Lung (tissue), 12 donors: ENCODE data around the gene RANBP17. TPM values are rescaled to one million over a fixed set of nuclear protein-coding genes. Genes with fewer than 3 reads are reported as not detected.

Experiments
- ATAC-seq: fragments of 200-7000 bp; cut with Tn5 transposase; one replicate; pipeline ENCODE4 v1.9.1; 2020; ENCODE audit warnings: moderate number of reproducible peaks; ENCODE audit not compliant: insufficient read depth, low FRiP score
- DNase-seq, 3 donors: peaks; one replicate each; pipeline ENCODE4 v3.0.0-alpha.2; 2013 to 2017
- H3K27ac ChIP-seq, 2 donors: one replicate each; pipeline ENCODE4 v1.5.1; 2013; ENCODE audit warnings: mild to moderate bottlenecking in 2 of 2, moderate library complexity in 2 of 2, control low read depth in 1 of 2, inconsistent platforms in 1 of 2, low read depth in 1 of 2, low read length in 1 of 2
- H3K27me3 ChIP-seq, 3 donors: one replicate each; pipeline ENCODE4 v1.5.1; 2013; ENCODE audit warnings: low read length in 2 of 3; ENCODE audit not compliant: control insufficient read depth in 3 of 3, insufficient read depth in 3 of 3
- H3K36me3 ChIP-seq, 4 donors: one replicate each; pipeline ENCODE4 v1.5.1; 2013; ENCODE audit warnings: low read length in 4 of 4, mild to moderate bottlenecking in 1 of 4, moderate library complexity in 1 of 4; ENCODE audit not compliant: control insufficient read depth in 4 of 4, insufficient read depth in 4 of 4
- H3K4me1 ChIP-seq, 5 donors: one replicate each; pipeline ENCODE4 v1.5.1; 2013; ENCODE audit warnings: low read length in 5 of 5, mild to moderate bottlenecking in 2 of 5, moderate library complexity in 1 of 5; ENCODE audit not compliant: control insufficient read depth in 5 of 5, insufficient read depth in 5 of 5
- H3K4me3 ChIP-seq: one replicate; pipeline ENCODE4 v1.5.1; 2013; ENCODE audit warnings: mild to moderate bottlenecking, control low read depth, moderate library complexity
- H3K9ac ChIP-seq, 2 donors: one replicate each; pipeline ENCODE4 v1.5.1; 2013; ENCODE audit warnings: low read length in 2 of 2, control low read depth in 1 of 2; ENCODE audit not compliant: insufficient read depth in 1 of 2
- H3K9me3 ChIP-seq, 4 donors: one replicate each; pipeline ENCODE4 v1.5.1; 2013; ENCODE audit warnings: low read length in 3 of 4, mild to moderate bottlenecking in 1 of 4, moderate library complexity in 1 of 4; ENCODE audit not compliant: control insufficient read depth in 4 of 4, insufficient read depth in 3 of 4
- WGBS, 2 donors: extraction: QIAGEN DNeasy Blood & Tissue Kit; methylation state at CpG; one replicate each; pipeline ENCODE4 v1.1.7; 2013; 5-methylcytosine and 5-hydroxymethylcytosine counted together
- polyA plus RNA-seq, 2 donors: library from polyadenylated mRNA; stranded (reverse); fragments of 200-250 nt; gene quantifications; one replicate each; pipeline ENCODE4 v1.2.1, GENCODE V29; 2013
- total RNA-seq, 2 donors: library from RNA; depleted of rRNA in 1 of 2; stranded (reverse); fragments of >200 nt in 1 of 2; gene quantifications; one replicate each; pipeline ENCODE4 v1.2.1, GENCODE V29; 2014 to 2021
- TF ChIP-seq, protein P1 (sequence below): IDR thresholded peaks from 2 replicates; pipeline ENCODE4 v1.5.1; 2012; ENCODE audit warnings: mild to moderate bottlenecking; ENCODE audit errors: control extremely low read depth, extremely low read depth
- donor health status: control.
- donor health status: control.
- donor health status: Bipolar disorder and iron deficiency.
- donor health status: healthy.
- donor health status: DM: yes; HTN: yes; CAD: no.

RANBP17 gene
- total and polyA plus RNA-seq, 4 donors: 1.8 to 130 (median 11.0) TPM

DNA sequence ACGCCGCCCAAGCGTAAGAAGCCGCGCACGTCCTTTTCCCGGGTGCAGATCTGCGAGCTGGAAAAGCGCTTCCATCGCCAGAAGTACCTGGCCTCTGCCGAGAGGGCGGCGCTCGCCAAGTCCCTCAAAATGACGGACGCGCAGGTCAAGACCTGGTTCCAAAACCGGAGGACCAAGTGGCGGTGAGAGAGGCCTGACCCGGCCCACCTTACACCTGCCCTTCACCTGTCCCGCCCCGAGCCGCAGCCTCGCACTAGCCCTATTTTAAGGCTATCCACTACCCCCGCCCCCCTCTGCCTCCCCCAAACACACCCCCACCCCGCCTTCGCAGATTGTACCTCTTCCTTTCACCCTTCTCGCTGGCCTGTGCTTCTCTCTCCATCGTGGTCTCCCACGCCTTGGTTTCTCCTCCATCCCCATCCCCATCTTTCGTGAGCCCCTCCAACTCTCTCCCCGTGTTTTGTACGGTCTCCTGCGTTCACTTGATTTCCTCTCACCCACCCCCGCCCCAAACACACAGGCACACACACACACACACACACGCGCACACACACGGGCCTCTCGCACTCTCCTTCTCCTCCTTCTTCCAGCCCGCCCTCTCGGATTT lies 448.5 kb downstream of the RANBP17 start:
- no peak overlapping the region for H3K9ac ChIP-seq
- DNase-seq (peak in 1 of 3 donors; percentile 16), ATAC-seq (no peak)
- 5 to 6% methylated on average over 39 to 41 of the region's 41 CpGs for WGBS, 2 donors
- H3K4me3 ChIP-seq: no peak overlapping the region
- H3K9me3 ChIP-seq: peaks cover 0 to 17% (median 0%) of the 10 kb centered on the region in 4 donors
- H3K4me1 ChIP-seq: peaks cover 0 to 36% (median 18%) of the 10 kb centered on the region in 5 donors
- H3K27me3 ChIP-seq: peaks cover 23 to 87% (median 76%) of the 10 kb centered on the region in 3 donors
- no peak overlapping the region for H3K27ac ChIP-seq
- TF ChIP-seq, protein P1, sequence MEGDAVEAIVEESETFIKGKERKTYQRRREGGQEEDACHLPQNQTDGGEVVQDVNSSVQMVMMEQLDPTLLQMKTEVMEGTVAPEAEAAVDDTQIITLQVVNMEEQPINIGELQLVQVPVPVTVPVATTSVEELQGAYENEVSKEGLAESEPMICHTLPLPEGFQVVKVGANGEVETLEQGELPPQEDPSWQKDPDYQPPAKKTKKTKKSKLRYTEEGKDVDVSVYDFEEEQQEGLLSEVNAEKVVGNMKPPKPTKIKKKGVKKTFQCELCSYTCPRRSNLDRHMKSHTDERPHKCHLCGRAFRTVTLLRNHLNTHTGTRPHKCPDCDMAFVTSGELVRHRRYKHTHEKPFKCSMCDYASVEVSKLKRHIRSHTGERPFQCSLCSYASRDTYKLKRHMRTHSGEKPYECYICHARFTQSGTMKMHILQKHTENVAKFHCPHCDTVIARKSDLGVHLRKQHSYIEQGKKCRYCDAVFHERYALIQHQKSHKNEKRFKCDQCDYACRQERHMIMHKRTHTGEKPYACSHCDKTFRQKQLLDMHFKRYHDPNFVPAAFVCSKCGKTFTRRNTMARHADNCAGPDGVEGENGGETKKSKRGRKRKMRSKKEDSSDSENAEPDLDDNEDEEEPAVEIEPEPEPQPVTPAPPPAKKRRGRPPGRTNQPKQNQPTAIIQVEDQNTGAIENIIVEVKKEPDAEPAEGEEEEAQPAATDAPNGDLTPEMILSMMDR: no peak
- H3K36me3 ChIP-seq: no peaks in the 10 kb centered on the region

DNA sequence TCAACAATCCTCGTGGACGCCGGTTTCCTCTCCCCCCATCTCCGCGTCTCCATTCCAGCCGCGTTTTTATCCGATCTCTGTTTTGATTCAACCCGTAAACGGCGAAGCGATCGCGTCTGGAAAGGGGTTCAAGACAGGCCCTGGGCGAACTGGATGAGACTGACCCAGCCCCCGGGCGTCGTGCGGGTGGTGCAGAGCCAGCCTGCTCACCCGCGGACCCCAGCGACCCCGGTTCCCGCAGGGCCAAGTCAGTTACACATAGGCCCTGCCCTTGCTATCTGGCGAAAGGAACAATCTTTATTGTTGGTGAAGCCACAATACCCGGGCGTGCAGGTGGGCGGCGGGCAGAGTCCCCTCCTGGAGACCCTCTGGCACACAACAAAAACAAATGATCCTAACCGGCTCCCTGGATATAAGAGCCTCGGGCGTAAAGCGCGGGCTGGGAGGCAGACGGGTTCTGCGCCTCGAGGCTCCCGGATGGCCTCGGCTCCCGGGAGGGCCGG lies 449.1 kb downstream of the RANBP17 start:
- H3K27me3 ChIP-seq: peaks cover 23 to 87% (median 76%) of the 10 kb centered on the region in 3 donors
- ATAC-seq (no peak), DNase-seq (no peak)
- peaks cover 0 to 17% (median 0%) of the 10 kb centered on the region in 4 donors for H3K9me3 ChIP-seq
- peaks cover 0 to 39% (median 18%) of the 10 kb centered on the region in 5 donors for H3K4me1 ChIP-seq
- TF ChIP-seq, protein P1: no peak
- no peak overlapping the region for H3K27ac ChIP-seq
- no peak overlapping the region for H3K4me3 ChIP-seq
- WGBS, 2 donors: 3% methylated on average over 41 of the region's 41 CpGs
- no peaks in the 10 kb centered on the region for H3K36me3 ChIP-seq
- H3K9ac ChIP-seq: no peak overlapping the region

DNA sequence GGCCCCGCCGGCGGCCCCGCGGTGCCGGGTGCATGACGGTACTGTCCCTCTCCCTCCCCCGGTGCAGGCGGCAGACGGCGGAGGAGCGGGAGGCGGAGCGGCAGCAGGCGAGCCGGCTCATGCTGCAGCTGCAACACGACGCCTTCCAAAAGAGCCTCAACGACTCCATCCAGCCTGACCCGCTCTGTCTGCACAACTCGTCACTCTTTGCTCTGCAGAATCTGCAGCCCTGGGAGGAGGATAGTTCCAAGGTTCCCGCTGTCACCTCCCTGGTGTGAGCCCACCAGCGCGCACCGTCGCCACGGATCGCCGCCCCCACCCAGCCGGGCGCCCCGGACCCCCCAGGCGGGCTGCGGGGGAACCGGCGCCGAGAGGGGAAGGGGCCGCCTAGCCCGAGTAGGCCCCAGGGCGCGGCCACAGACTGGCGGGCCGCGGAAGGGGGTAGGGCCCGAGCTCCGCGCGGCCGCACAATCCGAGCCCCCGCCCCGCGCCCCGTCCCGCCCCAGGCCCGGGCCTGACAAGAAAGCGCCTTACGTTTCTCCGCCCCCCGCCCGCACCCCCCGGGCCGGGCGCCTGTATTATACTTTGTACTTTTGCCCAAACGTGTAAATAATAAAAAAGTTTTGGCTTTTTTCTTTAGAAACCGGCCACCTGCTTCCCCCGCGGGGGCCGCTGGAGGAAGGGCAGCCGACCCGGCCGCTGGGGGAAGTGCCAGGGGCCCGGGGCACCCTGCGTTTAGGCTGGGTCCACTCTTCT lies 449.7 kb downstream of the RANBP17 start:
- no peak overlapping the region for H3K27ac ChIP-seq
- 1 to 3% methylated on average over 60 to 74 of the region's 74 CpGs for WGBS, 2 donors
- ATAC-seq (no peak), DNase-seq (peak; percentile 59 to 78 (median 66))
- no peak overlapping the region for H3K4me3 ChIP-seq
- no peaks in the 10 kb centered on the region for H3K36me3 ChIP-seq
- peaks cover 0 to 43% (median 18%) of the 10 kb centered on the region in 5 donors for H3K4me1 ChIP-seq
- H3K9ac ChIP-seq: no peak overlapping the region
- H3K9me3 ChIP-seq: peaks cover 0 to 17% (median 0%) of the 10 kb centered on the region in 4 donors
- H3K27me3 ChIP-seq: peaks cover 23 to 87% (median 76%) of the 10 kb centered on the region in 3 donors
- TF ChIP-seq, protein P1: no peak
